Activated T-helper 1 cell treated with Interleukin-2 at 50 U/mL for 16 hours (primary cell): ENCODE data around the gene RSPRY1.

Experiments
- DNase-seq: peaks from one replicate; pipeline ENCODE4 v3.0.0-alpha.2; 2020; ENCODE audit warnings: low read depth

Gene RSPRY1

DNA sequence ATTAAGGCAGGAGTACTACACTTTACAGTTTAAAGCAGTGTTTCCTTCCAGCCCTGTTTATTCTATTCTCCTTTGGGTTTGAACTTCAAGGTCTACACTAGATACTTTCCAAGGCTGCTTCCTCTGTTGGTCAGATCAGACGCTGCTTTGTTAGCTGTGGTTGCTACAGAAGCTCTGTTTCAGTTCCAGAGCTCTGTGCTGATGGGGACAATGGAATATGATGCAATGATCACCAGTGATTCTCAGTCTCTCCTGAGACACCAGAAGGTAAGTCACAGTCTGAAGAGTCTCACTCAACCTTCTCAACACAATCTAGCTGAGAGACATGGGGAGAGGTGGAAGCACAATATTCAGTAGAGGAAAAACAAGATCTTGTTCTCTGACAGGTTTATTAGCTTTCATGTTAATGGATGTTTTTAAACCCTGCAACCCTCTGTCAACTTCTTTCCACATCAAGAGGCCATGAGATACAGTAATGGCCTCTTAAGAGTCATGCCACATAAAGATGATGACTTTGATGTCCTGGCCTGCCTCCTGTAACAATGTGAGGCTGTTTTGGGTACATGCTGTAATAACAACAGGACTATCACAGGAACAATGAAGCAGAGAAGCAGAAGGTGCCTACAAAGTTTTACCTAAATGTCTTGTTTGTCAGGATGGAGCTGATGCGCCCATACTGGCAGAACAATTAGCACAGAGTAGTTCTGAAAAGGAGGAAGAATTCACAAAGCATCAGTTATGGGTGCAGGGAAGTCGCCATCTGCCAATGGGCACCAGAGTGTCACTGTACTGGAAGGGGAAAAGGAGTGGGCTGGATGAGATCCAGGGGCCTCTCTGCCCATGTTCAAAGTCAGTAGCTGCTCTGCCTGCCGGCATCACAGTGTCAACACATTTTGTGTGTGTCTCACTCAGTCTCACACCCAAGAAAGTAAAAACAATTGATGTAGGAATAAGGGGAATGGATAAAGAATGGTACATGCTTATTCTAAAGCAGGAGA lies 33.7 kb upstream of the RSPRY1 start:
- DNase-seq, result no peak

DNA sequence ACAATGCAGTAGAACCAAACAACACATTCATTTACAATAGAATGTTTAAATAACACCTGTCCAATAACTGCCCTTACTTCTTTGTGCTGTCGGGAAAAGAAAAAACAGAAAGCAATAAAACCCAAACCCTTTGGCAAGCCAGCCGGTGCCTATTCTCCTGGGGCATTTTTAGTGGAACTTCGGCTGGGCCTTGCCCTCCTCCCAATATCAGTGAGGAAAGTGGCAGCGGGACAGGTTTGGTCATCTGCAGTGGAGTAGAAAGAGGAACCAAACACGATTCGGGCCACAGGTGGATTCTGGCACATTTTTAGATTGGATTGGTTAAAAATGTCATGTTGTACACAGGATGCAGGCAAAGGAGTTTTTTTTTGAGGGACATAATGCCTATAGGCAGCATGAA lies 32.3 kb upstream of the RSPRY1 start:
- no peak for DNase-seq

DNA sequence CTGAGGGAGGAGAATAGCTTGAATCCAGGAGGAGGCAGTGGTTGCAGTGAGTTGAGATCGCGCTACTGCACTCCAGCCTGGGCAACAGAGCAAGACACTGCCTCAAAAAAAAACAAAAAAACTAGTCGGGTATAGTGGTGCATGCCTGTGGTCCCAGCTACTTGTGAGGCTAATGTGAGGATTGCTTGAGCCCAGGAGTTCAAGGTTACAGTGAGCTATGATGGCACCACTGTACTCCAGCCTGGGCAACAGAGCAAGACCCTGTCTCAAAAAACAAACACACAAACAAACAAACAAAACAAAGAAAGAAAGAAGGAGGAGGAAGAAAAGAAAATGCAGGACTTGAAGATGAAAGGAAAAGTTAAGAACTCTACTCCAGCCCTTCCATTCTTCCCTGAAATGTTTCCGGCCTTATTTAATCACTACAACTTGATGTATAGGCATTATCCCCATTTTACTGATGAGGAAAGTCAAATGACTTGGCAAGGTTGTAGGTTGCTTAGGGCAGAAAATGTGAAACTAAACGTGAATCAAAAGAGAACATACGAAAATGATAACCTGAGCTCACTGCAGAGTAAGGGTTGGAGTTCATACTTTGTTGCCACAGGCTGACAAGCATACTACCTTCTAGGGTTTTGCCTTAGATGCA lies 30.3 kb upstream of the RSPRY1 start:
- DNase-seq, result no peak

DNA sequence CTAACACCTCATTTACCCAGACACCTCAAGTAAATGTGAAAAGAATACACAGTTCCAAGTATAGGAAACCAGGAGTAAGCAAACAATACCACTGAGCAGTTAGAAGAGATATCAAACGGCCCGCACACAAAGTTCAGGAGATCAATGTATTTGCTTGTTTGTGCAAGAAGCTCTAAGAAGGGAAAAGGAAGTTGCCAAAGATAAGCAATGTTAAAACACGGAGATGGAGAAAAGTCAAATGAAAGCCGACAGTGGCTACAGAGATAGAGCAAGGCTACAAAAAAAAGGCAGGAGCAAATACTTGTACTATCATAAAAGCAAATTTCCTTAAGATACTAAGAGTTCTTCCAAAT lies 29.8 kb upstream of the RSPRY1 start:
- DNase-seq, result no peak

DNA sequence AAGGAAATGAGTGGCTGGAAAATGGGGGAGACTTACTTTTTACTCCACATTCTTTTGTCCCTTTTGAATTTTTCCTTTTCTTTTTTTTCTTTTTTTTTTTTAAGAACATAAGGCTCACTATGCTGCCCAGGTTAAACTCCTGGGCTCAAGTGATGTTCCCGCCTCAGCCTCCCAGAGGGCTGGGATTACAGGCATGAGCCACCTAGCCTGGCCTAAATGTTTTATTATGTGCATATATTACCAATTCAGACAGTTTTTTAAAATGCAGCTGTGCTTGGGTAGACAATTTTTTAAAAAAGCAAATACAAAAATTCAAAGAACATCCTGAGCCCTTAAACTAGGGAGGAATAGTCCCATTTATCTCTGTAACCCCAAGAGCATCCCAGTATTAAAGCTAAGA lies 28.6 kb upstream of the RSPRY1 start:
- no peak for DNase-seq

DNA sequence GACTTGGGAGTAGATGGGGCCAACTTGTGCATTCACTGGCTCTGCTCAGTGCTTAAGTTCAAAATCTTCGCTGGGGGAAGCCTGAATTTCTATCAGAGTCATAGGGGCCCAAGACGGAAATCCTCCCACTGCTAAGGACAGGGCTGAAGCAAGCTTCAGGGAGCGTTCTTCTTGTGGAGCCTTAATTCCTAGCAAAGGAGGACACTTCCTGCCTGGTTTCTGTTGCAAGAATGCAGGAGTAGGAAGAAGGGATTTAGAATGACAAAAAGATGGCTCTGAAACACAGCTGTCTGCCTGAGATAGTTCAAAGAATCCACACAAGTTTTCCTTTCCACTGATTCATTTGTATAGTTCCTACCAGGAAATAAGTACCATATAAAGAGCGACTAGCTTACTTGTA lies 26.7 kb upstream of the RSPRY1 start:
- no peak for DNase-seq

DNA sequence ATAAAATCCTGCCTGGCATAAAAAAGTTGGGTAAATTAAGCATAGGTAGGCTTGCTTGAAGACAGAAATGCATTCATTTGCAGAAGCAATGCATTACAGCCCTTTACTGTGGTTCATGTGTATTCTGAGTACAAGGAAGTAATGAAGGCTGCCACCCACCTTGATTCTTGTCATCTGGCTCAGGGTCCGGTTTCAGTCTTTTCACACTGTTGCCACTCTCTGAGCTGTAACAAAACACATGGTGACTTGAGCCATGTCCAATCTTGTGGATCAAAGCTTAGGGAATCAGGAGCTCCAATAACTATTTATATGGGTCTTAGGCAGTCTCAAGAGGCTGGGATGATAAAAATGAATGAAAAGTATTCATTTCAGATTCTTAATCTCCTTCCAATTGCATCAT lies 22.3 kb upstream of the RSPRY1 start:
- DNase-seq, result no peak

DNA sequence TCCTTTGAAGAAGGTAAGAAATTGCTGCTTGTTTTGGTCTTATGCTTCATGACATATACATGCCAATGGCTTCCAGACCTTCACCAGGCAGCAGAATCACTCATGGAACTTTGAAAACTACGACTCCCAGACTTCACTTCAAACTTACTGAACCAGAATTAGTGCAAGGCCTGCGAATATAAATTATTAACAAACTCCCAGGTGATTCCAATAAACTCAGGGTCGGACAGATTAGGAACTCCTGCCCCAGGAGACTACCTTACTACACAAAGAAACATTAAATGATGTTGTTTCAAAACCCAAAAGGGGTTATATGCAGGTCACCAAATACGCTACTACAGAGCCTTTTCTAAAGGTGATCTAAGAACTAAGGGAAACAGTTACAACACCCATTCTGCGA lies 20.6 kb upstream of the RSPRY1 start:
- DNase-seq, result no peak

DNA sequence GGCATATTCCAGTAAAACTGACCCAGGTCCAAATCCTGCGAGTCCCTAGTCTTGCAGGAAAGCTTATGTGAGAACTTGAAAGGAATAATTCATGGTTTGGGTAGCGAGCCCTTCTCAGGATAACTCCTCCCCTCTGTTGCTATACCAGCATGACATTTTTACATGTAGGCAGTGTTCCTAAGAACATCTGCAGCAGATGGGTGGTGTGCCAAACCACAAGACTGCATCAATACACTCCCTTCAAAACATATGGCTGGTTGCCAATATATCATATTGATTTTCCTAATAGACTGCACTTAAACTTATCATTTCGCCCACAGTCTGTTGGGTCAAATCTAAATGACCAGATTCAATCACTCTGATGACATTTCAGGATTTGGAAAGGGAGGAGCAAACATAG lies 20.2 kb upstream of the RSPRY1 start:
- DNase-seq, result no peak

DNA sequence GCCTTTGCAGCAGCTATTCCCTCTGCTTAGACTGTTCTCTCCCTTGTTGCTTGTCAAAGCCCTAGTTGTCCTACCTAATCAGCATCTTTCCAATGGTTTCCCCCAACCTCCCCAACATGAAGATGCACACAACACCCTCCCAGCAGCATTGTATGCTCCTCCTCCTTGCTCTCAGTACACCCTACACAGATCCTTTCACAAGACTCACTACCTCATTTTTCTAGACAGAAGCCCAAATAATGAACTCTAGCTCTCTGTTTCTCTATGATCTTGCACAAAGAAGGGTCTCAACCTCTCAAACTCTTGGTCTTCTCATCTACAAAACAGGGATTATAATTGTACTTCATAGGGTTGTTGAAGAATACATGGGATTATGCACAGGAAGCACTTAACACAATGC lies 19.7 kb upstream of the RSPRY1 start:
- DNase-seq, result no peak

DNA sequence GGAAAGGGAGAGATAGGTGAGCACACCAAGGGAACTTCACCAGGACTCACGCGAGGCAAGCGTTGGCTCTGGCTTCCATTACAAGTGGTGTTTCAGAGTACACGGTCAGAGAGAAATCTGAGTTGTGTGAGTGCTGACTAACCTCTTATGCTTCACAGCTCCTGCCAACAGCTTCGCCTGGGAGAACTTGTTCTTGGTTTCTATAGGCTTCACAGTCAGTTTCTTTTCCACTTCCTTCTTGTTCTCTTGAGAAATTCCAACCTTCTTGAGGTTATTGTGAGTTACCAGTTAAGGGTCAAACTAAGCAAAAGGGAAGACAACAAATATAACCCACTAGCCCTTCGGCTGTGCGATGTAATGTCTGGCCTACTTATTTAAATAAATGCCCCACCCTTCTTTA lies 19.2 kb upstream of the RSPRY1 start:
- DNase-seq, result no peak

DNA sequence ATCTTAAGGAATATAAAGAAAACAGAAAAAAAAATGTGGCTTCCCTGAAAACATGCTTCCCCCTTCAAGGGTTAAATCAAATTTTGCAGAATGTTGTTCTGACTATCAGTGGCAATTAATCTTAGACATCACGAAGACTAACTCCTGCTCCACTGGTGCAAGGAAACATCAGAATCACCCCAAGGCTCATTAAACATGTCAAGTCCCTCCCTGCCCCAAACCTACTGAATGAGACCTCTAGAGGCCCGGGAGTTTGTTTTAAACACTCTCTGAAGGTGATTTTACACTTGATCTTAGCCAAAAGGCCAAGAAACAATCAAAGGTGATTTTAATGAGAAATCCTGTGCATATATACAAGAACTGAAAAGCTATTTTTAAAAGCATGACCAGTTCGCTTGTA lies 18.6 kb upstream of the RSPRY1 start:
- no peak for DNase-seq

DNA sequence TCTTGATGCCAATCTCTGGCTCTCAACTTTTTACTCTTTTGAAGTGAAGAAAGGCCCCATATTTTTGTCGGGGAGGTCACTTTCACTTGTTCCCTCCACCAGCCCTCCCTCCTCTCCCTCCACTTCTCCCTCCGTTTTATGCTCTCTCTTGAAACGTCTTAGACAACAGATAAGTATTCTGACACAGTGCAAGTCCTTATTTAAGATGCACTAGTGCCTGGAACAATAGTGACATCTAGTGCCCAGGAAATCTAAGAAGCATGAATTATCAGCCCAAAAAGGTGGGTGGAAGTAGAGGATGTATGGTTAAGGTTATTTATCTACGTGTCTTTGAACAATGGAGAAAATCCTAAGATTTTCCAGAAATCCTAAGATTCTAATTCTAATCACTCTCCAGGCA lies 18.2 kb upstream of the RSPRY1 start:
- DNase-seq, result no peak

DNA sequence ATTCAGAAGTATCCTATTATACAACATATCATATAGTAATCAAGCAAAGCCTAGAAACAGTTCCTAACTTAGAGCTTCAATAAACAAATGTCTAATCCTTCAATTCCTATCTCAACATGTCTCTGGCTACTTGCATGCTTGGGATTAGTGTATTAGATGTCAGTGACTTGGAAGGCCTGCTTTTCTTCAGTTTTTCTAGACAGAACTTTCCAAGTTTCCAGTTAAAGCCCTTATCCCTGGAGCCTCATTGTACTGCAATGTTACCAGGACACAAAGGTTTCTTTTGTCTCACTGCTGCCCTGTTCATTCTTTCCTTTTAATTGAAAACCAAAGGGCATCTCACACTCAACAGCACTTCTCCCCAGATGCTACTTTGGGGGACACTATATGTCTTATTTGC lies 16.8 kb upstream of the RSPRY1 start:
- no peak for DNase-seq

DNA sequence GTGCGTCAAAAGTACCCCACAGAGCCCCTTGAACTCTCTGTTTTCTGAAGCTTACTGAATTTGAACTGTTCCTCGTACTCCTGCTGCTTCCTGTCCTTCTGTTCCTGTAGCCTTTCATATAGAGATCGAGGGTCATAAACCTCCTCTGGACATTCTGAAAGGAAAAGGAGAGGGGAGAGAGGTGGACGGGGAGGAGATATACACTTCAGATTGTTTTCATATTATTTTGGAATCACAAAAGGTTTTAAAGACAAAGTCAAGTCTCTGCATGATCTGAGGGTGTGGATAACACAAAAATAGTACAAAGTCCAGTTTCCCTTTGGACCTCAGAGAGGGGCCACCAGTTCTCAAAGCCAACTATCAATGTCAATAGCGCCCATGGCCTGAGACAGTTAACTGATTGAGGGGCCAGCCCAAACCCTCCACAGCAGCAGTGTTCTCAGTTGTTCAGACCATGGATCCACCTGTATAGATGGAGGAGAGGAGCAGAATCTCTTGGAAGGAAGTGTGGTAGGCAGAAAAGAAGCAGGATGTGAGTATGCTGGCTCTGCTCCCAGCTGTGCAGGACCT lies 13.3 kb upstream of the RSPRY1 start:
- no peak for DNase-seq

DNA sequence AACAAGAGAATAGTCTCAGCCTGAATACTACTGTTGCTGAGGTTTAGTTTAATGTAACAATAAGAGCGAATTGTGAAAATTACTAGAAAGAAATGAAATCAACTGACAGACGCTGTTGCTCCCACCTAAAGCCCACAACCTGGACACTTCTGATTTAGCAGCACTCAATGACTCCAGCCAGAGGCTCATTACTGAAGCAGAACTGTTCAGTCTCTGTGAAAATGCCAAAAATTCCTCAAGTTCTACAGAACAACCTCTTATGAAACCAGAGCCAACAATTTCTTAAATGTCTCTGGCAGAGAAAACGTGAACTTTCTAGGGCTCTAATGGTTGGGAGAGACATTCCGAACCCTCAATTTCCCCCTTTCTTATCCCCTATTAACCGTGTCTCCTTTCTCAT lies 10.2 kb upstream of the RSPRY1 start:
- no peak for DNase-seq

DNA sequence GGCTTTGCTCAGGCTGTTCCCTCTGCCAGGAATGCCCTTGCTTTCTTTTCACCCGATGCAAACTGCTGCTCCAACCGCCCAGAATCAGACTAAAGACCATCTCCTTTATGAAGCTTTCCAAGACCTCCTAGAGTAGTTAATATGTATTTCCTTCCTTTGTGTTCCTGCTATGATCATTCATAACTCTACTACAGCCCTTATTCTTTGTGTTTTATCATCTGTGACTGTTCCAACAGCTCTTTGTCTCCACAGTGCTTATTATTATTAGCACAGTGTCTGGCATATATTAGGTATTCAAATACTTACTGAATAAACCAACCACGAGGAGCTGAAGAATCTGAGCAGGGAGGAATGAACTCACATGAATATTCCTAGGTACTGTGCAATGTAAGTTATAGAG lies 7.9 kb upstream of the RSPRY1 start:
- DNase-seq, result no peak

DNA sequence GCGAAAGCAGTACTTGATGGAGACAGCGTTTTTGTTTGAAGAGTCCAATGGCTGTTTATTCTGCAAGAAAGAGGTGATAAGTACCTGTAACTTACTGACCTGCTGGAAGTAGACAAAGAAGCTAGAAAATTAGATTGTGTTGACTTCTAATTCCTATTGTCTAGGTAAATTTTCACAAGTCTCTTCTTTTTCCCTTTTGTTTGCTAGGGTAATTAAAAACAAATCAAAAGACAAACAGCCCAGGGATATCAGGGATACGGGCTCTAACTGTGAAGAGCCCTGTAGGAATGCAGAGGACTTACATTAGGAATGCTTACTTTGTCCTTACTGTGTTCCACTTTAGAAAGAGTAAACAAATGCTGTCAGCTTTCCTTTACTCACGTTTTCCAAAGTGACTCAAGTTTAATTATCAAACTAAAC lies 7.3 kb upstream of the RSPRY1 start:
- DNase-seq, result no peak

DNA sequence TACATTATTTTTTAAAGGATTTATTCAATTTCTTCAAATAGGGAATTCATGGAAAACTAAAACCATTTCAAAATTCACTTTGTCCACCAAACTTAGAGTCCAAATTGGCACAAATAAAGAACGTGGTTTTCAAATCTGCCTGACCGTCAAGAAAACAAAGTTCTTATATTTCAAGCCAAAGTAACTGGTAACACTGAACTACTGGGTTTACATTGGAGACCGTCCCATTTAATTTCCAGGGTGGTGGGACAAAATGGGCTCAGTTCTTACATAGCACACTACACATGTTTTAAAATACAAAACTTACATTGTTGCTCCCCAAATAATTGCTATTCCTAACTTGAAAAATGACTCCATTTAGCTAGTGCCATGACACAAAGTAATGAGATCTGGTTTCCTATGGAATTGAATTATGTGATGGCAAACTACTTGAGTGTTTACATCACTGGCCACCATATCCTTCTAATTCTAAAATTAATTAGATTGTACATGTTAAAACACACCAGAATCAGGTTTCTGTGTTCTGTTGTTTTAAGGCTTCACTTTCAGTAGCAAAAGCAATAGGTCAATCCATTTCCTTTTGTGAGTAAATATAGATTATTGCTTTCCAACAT lies 6.8 kb upstream of the RSPRY1 start:
- no peak for DNase-seq

DNA sequence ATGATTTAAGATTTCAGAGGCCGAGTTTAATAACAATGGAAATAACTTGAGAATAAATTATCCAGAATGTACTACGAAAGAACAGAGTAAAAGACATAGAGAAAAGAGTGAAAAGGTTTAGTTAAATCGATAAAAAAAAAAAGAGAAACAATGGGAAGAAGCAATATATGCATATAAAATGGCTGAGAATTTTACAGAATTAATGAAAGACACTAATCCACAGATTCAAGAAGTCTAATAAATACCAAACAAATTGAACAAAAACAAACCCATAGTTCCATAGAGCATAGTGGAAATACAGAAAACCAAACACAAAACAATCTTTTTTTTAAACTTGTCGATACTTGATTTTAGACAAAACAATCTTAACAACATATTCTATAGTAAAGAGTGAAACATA lies 2.0 kb upstream of the RSPRY1 start:
- DNase-seq, result no peak

DNA sequence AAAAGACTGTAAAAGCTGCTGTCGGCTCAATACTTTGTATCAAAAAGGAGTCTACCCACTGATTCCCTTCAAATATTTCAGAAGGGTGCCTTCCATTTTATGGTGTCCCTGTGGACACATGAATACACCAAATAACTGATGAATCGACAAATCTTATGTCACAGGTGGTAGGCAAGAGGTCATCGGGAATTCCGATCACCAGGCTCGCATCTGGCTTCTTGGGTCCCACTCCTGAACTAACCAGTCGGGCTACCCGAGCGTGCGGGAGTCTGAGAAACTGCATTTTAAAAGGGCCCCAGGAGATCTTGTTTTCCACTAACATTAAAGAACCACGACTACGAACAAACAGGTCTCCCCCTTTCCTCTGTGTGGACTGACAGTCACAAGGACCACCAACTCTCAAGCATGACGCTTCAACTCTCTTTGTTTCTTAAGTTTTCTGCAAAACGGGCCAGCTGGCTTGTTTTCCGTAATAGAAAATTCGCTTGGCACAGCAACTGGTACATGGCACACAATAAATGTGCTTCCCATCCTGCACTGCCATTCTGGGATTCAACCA lies 1.2 kb upstream of the RSPRY1 start:
- DNase-seq, result no peak

DNA sequence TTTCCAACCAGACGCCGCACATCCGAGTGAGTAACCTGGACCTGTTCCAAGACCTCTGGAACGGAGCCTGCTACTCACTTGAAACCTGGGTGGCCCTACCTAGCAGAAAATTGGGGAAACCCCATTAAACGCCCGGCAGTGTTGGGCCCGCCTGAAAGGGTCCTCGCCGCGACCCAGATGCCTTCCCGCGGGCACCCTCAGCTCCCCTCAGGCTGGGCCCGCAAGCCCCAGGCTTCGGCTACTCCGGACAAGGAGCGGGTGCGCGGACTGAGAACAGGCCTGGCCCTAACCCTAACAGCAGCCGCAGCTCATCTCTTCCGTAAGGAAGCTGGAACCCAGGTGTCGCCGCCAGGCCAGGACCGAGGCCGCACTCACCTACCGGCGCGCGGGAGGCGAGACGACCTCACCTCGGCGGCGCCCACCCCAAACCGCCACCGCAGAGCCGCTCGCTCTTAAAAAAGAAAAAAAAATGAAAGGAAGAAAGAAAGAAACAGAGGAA lies 634 bp upstream of the RSPRY1 start:
- peak; percentile 13 for DNase-seq
